HepG2 (cell line): ENCODE results near the gene AMDHD1. TPM values are rescaled to one million over a fixed set of nuclear protein-coding genes. Genes with fewer than 3 reads are reported as not detected.
A peak's percentile ranks its signal among the peaks of the same experiment; 100 is the strongest.

Source experiments
- ARNTL ChIP-seq: sonication (generic); formaldehyde crosslinking; IDR thresholded peaks from 2 replicates; pipeline ENCODE4 v1.4.0; 2020; ENCODE audit warnings: mild to moderate bottlenecking, missing genetic modification reagents
- ASH2L ChIP-seq: fragments of 300-600, 200-600 bp; sonication (generic); IDR thresholded peaks from 2 replicates; pipeline ENCODE4 v1.7.0; 2017; ENCODE audit warnings: low read depth, mild to moderate bottlenecking, moderate library complexity, mixed read lengths, low read length; ENCODE audit not compliant: insufficient read length
- ATF2 ChIP-seq: sonication (generic); formaldehyde crosslinking; IDR thresholded peaks from 2 replicates; pipeline ENCODE4 v1.4.0; 2020; ENCODE audit warnings: missing genetic modification reagents
- CBX5 ChIP-seq: sonication (generic); formaldehyde crosslinking; IDR thresholded peaks from 2 replicates; pipeline ENCODE4 v1.4.0; 2020; ENCODE audit warnings: missing genetic modification reagents, borderline replicate concordance
- GATAD2A ChIP-seq: IDR thresholded peaks from 2 replicates; pipeline ENCODE4 v1.6.1; 2016
- HDAC2 ChIP-seq: sonication (generic); formaldehyde crosslinking; IDR thresholded peaks from 2 replicates; pipeline ENCODE4 v1.4.0; 2020; ENCODE audit warnings: missing genetic modification reagents
- MXI1 ChIP-seq: IDR thresholded peaks from 3 replicates; pipeline ENCODE4 v1.6.1; 2012; ENCODE audit warnings: low read depth, low read length, inconsistent platforms, borderline replicate concordance
- MYC ChIP-seq: sonication (generic); formaldehyde crosslinking; IDR thresholded peaks from 2 replicates; pipeline ENCODE4 v1.9.0; 2021; ENCODE audit warnings: missing genetic modification reagents, borderline replicate concordance
- NFYC ChIP-seq: IDR thresholded peaks from 2 replicates; pipeline ENCODE4 v1.6.1; 2016; ENCODE audit warnings: missing genetic modification reagents, missing compliant biosample characterization
- NR2F6 ChIP-seq, 2 experiments: IDR thresholded peaks; 2 replicates each; pipeline ENCODE4 v1.6.1; 2016; ENCODE audit warnings: antibody characterized with exemption in 1 of 2, mild to moderate bottlenecking in 1 of 2
- SALL1 ChIP-seq: sonication (generic); formaldehyde crosslinking; IDR thresholded peaks from 2 replicates; pipeline ENCODE4 v1.8.0; 2022; ENCODE audit warnings: mild to moderate bottlenecking, missing genetic modification reagents
- SRY ChIP-seq: sonication (generic); formaldehyde crosslinking; IDR thresholded peaks from 2 replicates; pipeline ENCODE4 v1.8.0; 2022; ENCODE audit warnings: mild to moderate bottlenecking, missing genetic modification reagents
- TFE3 ChIP-seq: IDR thresholded peaks from 2 replicates; pipeline ENCODE4 v1.6.1; 2016
- WIZ ChIP-seq: sonication (generic); formaldehyde crosslinking; IDR thresholded peaks from 2 replicates; pipeline ENCODE4 v1.5.1; 2020; ENCODE audit warnings: mild to moderate bottlenecking, missing genetic modification reagents
- ZBTB43 ChIP-seq: sonication (generic); formaldehyde crosslinking; conservative IDR thresholded peaks from 2 replicates; pipeline ENCODE4 v1.4.0; 2020; ENCODE audit warnings: missing genetic modification reagents
- ZMYM4 ChIP-seq: sonication (generic); formaldehyde crosslinking; IDR thresholded peaks from 2 replicates; pipeline ENCODE4 v1.8.1; 2023; ENCODE audit warnings: mild to moderate bottlenecking, missing genetic modification reagents
- ZNF335 ChIP-seq: sonication (generic); formaldehyde crosslinking; IDR thresholded peaks from 2 replicates; pipeline ENCODE4 v1.4.0; 2020; ENCODE audit warnings: missing genetic modification reagents
- ZNF34 ChIP-seq: sonication (generic); formaldehyde crosslinking; IDR thresholded peaks from 2 replicates; pipeline ENCODE4 v1.4.0; 2020; ENCODE audit warnings: mild to moderate bottlenecking, missing genetic modification reagents, borderline replicate concordance
- ZNF570 ChIP-seq: sonication (generic); formaldehyde crosslinking; IDR thresholded peaks from 2 replicates; pipeline ENCODE4 v1.4.0; 2020; ENCODE audit warnings: mild to moderate bottlenecking, missing genetic modification reagents, borderline replicate concordance
- polyA plus RNA-seq, 8 experiments: library from polyadenylated mRNA; depleted of rRNA in 3 of 8; stranded (reverse) in 7 of 8; unstranded in 1 of 8; fragments of >200 nt; fragmentation: Illumina TruSeq in 4 of 8; extraction: Trizol in 4 of 8; gene quantifications; 2 replicates each; pipeline versions ENCODE4 v1.2.1 to v1.2.3, GENCODE V29; 2011 to 2016; ENCODE audit warnings: low read depth in 4 of 8, missing spikeins in 1 of 8, mixed read lengths in 1 of 8; ENCODE audit not compliant: insufficient read depth in 1 of 8
- total RNA-seq, 5 experiments: library from RNA; depleted of rRNA; stranded (reverse); fragments of >200 nt; fragmentation: Illumina TruSeq; extraction: Trizol; gene quantifications; 2 replicates each; pipeline ENCODE4 v1.2.3, GENCODE V29; 2016; ENCODE audit warnings: low read depth in 1 of 5
- TF ChIP-seq, protein P1 (sequence below): sonication (generic); formaldehyde crosslinking; IDR thresholded peaks from 2 replicates; pipeline ENCODE4 v1.4.0; 2020; ENCODE audit warnings: mild to moderate bottlenecking, missing genetic modification reagents
- TF ChIP-seq, protein P2 (sequence below): fragments of 450-650 bp; IDR thresholded peaks from 2 replicates; pipeline ENCODE4 v1.6.1; 2017; ENCODE audit warnings: mild to moderate bottlenecking

AMDHD1 gene
- total and polyA plus RNA-seq, 2 of the 13 experiments (the other 11 are each of a cell fraction or from before 2014, with no cell fraction given), result 6.5 to 29.6 TPM

DNA sequence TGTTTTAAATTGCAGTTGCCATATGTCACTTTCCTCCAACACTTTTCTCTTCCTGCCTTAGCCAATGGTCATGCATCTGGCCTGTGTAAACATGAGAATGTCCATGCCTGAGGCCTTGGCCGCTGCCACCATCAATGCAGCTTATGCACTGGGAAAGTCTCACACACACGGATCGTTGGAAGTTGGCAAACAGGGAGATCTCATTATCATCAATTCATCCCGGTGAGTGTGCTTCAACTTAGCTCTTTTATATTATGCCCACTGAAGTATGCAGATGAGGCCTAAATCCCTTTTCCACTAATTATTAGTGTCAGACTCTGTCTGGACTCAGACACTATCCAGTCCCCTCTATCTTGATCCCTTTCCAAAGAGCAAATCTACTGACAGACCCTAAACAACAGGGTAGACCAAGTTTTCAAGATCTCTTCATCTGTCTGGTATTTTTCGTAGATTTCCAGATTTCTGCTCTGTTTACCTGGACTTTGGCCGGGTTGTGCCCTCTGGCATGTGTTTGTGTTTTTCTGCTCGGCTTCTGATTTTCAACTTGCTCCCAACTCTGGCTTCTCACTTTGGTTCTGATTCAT, 23.2 kb downstream of the AMDHD1 start (continued):
- 0 out of 2 replicates have a peak, but pooled peaks have one; percentile 38 for TF ChIP-seq WIZ (CRISPR knock-in tag)
- peak; percentile 55; the same call in 1 of the 2 replicates for TF ChIP-seq ARNTL
- peak; percentile 93 for TF ChIP-seq ASH2L
- TF ChIP-seq ZMYM4, result peak; percentile 75
- peak; percentile 85; the same call in 1 of the 2 replicates for TF ChIP-seq CBX5 (CRISPR knock-in tag)
- peak; percentile 44; the same call in 1 of the 2 replicates for TF ChIP-seq ATF2 (CRISPR knock-in tag)
- peak; percentile 53; the same call in 1 of the 2 replicates for TF ChIP-seq MYC
- peak; percentile 67 for TF ChIP-seq NFYC (CRISPR knock-in tag)
- TF ChIP-seq HDAC2, result peak; percentile 74; the same call in 1 of the 2 replicates
- TF ChIP-seq, protein P1, sequence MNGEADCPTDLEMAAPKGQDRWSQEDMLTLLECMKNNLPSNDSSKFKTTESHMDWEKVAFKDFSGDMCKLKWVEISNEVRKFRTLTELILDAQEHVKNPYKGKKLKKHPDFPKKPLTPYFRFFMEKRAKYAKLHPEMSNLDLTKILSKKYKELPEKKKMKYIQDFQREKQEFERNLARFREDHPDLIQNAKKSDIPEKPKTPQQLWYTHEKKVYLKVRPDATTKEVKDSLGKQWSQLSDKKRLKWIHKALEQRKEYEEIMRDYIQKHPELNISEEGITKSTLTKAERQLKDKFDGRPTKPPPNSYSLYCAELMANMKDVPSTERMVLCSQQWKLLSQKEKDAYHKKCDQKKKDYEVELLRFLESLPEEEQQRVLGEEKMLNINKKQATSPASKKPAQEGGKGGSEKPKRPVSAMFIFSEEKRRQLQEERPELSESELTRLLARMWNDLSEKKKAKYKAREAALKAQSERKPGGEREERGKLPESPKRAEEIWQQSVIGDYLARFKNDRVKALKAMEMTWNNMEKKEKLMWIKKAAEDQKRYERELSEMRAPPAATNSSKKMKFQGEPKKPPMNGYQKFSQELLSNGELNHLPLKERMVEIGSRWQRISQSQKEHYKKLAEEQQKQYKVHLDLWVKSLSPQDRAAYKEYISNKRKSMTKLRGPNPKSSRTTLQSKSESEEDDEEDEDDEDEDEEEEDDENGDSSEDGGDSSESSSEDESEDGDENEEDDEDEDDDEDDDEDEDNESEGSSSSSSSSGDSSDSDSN (CRISPR knock-in tag), result peak; percentile 49; the same call in 1 of the 2 replicates
- TF ChIP-seq, protein P2, sequence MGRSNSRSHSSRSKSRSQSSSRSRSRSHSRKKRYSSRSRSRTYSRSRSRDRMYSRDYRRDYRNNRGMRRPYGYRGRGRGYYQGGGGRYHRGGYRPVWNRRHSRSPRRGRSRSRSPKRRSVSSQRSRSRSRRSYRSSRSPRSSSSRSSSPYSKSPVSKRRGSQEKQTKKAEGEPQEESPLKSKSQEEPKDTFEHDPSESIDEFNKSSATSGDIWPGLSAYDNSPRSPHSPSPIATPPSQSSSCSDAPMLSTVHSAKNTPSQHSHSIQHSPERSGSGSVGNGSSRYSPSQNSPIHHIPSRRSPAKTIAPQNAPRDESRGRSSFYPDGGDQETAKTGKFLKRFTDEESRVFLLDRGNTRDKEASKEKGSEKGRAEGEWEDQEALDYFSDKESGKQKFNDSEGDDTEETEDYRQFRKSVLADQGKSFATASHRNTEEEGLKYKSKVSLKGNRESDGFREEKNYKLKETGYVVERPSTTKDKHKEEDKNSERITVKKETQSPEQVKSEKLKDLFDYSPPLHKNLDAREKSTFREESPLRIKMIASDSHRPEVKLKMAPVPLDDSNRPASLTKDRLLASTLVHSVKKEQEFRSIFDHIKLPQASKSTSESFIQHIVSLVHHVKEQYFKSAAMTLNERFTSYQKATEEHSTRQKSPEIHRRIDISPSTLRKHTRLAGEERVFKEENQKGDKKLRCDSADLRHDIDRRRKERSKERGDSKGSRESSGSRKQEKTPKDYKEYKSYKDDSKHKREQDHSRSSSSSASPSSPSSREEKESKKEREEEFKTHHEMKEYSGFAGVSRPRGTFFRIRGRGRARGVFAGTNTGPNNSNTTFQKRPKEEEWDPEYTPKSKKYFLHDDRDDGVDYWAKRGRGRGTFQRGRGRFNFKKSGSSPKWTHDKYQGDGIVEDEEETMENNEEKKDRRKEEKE, result no peak
- no peak for TF ChIP-seq ZNF570 (CRISPR knock-in tag)
- 0 out of 2 replicates have a peak, but pooled peaks have one; percentile 34 for TF ChIP-seq ZNF335 (CRISPR knock-in tag)
- TF ChIP-seq MXI1, result peak; percentile 27; the same call in 1 of the 3 replicates
- TF ChIP-seq GATAD2A, result peak; percentile 89
- TF ChIP-seq ZBTB43 (CRISPR knock-in tag), result peak; percentile 37; the same call in 1 of the 2 replicates
- TF ChIP-seq SALL1 (CRISPR knock-in tag), result peak; percentile 89
- TF ChIP-seq SRY, result no peak
- no peak for TF ChIP-seq ZNF34 (CRISPR knock-in tag)
- peak; percentile 63 for TF ChIP-seq TFE3 (CRISPR knock-in tag)
- TF ChIP-seq NR2F6 (IDR thresholded peaks at IDR 0.05), result peak; percentile 91
- TF ChIP-seq NR2F6 (CRISPR knock-in tag; IDR thresholded peaks at IDR 0.05), result peak; percentile 89
